Airway epithelial cell (primary cell): ENCODE results near the gene SMS. TPM values are rescaled to one million over a fixed set of nuclear protein-coding genes. Genes with fewer than 3 reads are reported as not detected.

Experiments used
- total RNA-seq: library from RNA; depleted of rRNA; stranded (reverse); fragments of >200 nt; gene quantifications from 2 replicates; pipeline ENCODE4 v1.2.3, GENCODE V29; 2015

The SMS gene
- total RNA-seq: 127 and 156 TPM in 2 replicates

GRCh38 chrX:21940356-21940829, at the start of gene SMS:
SMS (plus strand) TSS chrX:21940709; CDS start chrX:21940825, 116 bp downstream.

GRCh38 chrX:22032084-22032483, 91.6 kb downstream of the SMS start, which contains the start of gene PHEX:
PHEX (plus strand) TSS chrX:22032325; CDS start chrX:22033006, 681 bp downstream.

Other genes with a start within 250 kb of the SMS start
- not detected in 2 replicates for gene SMPX, start 182.6 kb upstream of the SMS start, total RNA-seq
- 4.9 and 7.8 TPM in 2 replicates for gene MBTPS2, start 101.1 kb upstream of the SMS start, total RNA-seq
- gene YY2, start 84.7 kb upstream of the SMS start, total RNA-seq: 0.74 and 0.78 TPM in 2 replicates
- 1.2 and 2.4 TPM in 2 replicates for gene PHEX, start 91.6 kb downstream of the SMS start, total RNA-seq